CD4-positive, alpha-beta memory T cell (primary cell): Measurements from ENCODE around the gene HBM. TPM values are rescaled to one million over a fixed set of nuclear protein-coding genes. Genes with fewer than 3 reads are reported as not detected.

Experiments
- CTCF ChIA-PET: fragments of 350-600 bp; sonication (Branson Sonifier 250); formaldehyde crosslinking; loops from one replicate; lab custom pipeline; 2021; ENCODE audit warnings: inconsistent platforms; ENCODE audit not compliant: partially characterized antibody; lab: Charles Lee
- POLR2A ChIA-PET: fragments of 350-600 bp; sonication (Branson Sonifier 250); formaldehyde crosslinking; loops from one replicate; lab custom pipeline; 2021; ENCODE audit not compliant: partially characterized antibody; lab: Charles Lee
- DNase-seq, 5 donors: peaks; one replicate each; pipeline versions ENCODE4 v3.0.0 to v3.0.0-alpha.2; 2020 to 2022; ENCODE audit warnings: mixed read lengths in 1 of 5
- H3K27ac ChIP-seq: one replicate; pipeline ENCODE4 v1.7.0; 2013; ENCODE audit warnings: low read depth, low read length
- H3K27me3 ChIP-seq: 2 replicates; pipeline ENCODE4 v1.7.0; 2013; ENCODE audit warnings: mild to moderate bottlenecking, low read length, moderate library complexity; ENCODE audit not compliant: insufficient read depth
- H3K36me3 ChIP-seq: 2 replicates; pipeline ENCODE4 v1.7.0; 2013; ENCODE audit warnings: mild to moderate bottlenecking, low read length, moderate library complexity; ENCODE audit not compliant: insufficient read depth
- H3K4me1 ChIP-seq: 2 replicates; pipeline ENCODE4 v1.7.0; 2013; ENCODE audit warnings: mild to moderate bottlenecking, low read length, moderate library complexity; ENCODE audit not compliant: insufficient read depth
- H3K4me3 ChIP-seq, 2 donors: one replicate each; pipeline ENCODE4 v1.7.0; 2013; ENCODE audit warnings: low read length in 2 of 2, mild to moderate bottlenecking in 1 of 2
- H3K9me3 ChIP-seq, 2 donors: one replicate each; pipeline ENCODE4 v1.7.0; 2013; ENCODE audit warnings: low read length in 2 of 2, control low read depth in 1 of 2; ENCODE audit not compliant: control insufficient read depth in 1 of 2
- H3K27ac Mint-ChIP-seq, 7 donors: one replicate each; pipeline ENCODE4 v1.8.0; 2020 to 2021; ENCODE audit warnings: mixed read lengths in 7 of 7, mild to moderate bottlenecking in 6 of 7, inconsistent platforms in 3 of 7, moderate library complexity in 3 of 7
- H3K27me3 Mint-ChIP-seq, 2 donors: one replicate each; pipeline ENCODE4 v1.8.0; 2020 to 2021; ENCODE audit warnings: mixed read lengths in 2 of 2
- H3K36me3 Mint-ChIP-seq, 2 donors: one replicate each; pipeline ENCODE4 v1.8.0; 2020 to 2021; ENCODE audit warnings: mixed read lengths in 2 of 2, inconsistent platforms in 1 of 2, mild to moderate bottlenecking in 1 of 2
- H3K4me1 Mint-ChIP-seq, 4 donors: one replicate each; pipeline ENCODE4 v1.8.0; 2020 to 2021; ENCODE audit warnings: mixed read lengths in 4 of 4, mild to moderate bottlenecking in 1 of 4
- H3K4me3 Mint-ChIP-seq, 8 donors: one replicate each; pipeline ENCODE4 v1.8.0; 2020 to 2021; ENCODE audit warnings: mixed read lengths in 8 of 8, mild to moderate bottlenecking in 7 of 8, moderate library complexity in 6 of 8, inconsistent platforms in 3 of 8
- H3K9me3 Mint-ChIP-seq, 8 donors: one replicate each; pipeline ENCODE4 v1.8.0; 2020 to 2021; ENCODE audit warnings: mixed read lengths in 8 of 8, mild to moderate bottlenecking in 5 of 8, inconsistent platforms in 3 of 8, moderate library complexity in 1 of 8
- intact Hi-C: fragments of 100-400 bp; cut with micrococcal nuclease; formaldehyde crosslinking; loops from one replicate; pipeline ENCODE4 v1.15.1; 2023
- polyA plus RNA-seq, 2 donors: library from polyadenylated mRNA; unstranded; fragments of 300-500 nt; fragmentation: Illumina TruSeq; gene quantifications; one replicate each; pipeline ENCODE4 v1.2.3, GENCODE V29; 2021
- total RNA-seq, 2 experiments: library from RNA; stranded (reverse); gene quantifications; one replicate each; pipeline ENCODE4 v1.2.3, GENCODE V29; 2021

Gene HBM, protein sequence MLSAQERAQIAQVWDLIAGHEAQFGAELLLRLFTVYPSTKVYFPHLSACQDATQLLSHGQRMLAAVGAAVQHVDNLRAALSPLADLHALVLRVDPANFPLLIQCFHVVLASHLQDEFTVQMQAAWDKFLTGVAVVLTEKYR
- total RNA-seq (not detected), polyA plus RNA-seq (not detected)

DNA sequence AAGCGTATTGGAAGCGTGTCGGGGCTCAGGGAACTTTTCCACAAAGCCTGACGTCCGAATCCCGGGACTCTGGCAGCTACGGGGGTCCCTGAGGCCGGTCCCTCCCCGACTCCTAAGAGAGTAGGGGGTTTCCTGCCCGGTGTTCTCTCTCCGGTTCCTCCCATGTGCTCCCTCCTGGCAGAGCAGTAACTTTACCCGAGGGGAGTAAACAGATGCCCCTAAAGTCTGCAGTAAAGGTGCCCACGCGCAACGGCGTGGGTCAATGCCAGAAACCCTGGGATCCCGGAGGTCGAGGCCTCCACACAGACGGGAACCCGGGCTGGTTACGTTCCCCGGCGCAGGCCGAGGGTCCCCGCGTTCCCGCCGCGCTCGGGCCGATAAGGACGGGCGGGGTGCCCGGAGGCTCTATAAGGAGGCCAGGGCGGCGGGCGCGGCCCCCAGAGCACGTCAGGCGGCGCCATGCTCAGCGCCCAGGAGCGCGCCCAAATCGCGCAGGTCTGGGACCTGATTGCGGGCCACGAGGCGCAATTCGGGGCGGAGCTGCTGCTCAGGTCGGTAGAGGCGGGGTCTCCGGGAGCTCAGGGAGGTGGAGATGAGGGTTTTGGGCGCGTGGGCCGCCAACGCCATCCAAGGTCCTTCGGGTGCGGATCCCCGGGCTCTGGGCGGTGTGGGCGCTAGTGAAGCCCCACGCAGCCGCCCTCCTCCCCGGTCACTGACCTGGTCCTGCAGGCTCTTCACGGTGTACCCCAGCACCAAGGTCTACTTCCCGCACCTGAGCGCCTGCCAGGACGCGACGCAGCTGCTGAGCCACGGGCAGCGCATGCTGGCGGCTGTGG lies at the start of gene HBM:
TSS of gene HBM (plus strand) at position 440 of the 836 bp plus-strand sequence. CDS start at position 460, 20 bp downstream.
- H3K36me3 Mint-ChIP-seq = no peaks in the 10 kb centered on the region
- Histone ChIP-seq H3K4me1 (peaks cover 22% of the 10 kb centered on the region), H3K27ac (no peak within 1 kb of the TSS), H3K9me3 (no peaks in the 10 kb centered on the region), H3K36me3 (no peaks in the 10 kb centered on the region), H3K27me3 (peaks cover 29% of the 10 kb centered on the region), H3K4me3 (no peak within 1 kb of the TSS)
- ChIA-PET POLR2A (interaction anchor here (0.6 to 0.9 kb wide), 2 partner anchors 39 to 259 kb away, joined by 3 read pairs; partner anchors contain the start of gene RAB11FIP3), CTCF (no interaction called here)
- H3K27me3 Mint-ChIP-seq = peaks cover 37 to 44% of the 10 kb centered on the region in 2 donors
- H3K4me3 Mint-ChIP-seq = peak within 1 kb of the TSS in 7 of 8 donors; percentile 20 to 69 (median 63)
- no peak for DNase-seq
- H3K9me3 Mint-ChIP-seq = peaks cover 0 to 1% (median 0%) of the 10 kb centered on the region in 8 donors
- intact Hi-C loops = no loop called here
- peaks cover 1 to 15% (median 5%) of the 10 kb centered on the region in 4 donors for H3K4me1 Mint-ChIP-seq
- H3K27ac Mint-ChIP-seq = peak within 1 kb of the TSS in 3 of 7 donors; percentile 20 to 77 (median 75)

DNA sequence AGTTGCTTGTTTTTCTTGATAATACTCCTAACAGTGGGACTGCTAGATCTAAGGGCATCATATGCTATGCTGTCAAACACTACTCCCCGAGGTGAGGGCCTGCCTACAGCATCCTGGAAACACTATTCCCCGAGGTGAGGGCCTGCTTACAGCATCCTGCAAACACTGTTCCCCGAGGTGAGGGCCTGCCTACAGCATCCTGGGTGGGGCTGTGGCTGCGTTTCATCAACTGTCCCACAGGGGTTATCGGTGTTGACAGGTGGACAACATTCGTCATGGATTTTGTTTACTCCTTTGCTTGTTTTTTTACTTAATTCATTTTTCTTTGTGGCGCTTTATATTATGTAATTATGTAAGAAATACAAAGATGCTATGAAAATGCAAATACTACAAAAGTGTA lies 49.8 kb upstream of the HBM start:
- POLR2A ChIA-PET = no interaction called here
- Mint-ChIP-seq H3K27me3 (no peaks in the 10 kb centered on the region), H3K9me3 (no peaks in the 10 kb centered on the region), H3K4me1 (peaks cover 0 to 5% (median 1%) of the 10 kb centered on the region in 4 donors), H3K36me3 (peaks cover 23 to 38% of the 10 kb centered on the region in 2 donors), H3K27ac (no peak overlapping the region), H3K4me3 (no peak overlapping the region)
- no peaks in the 10 kb centered on the region for H3K4me1 ChIP-seq
- DNase-seq = no peak
- no peak overlapping the region for H3K27ac ChIP-seq
- CTCF ChIA-PET = interaction anchor here (2.9 to 4.3 kb wide), 3 partner anchors 10 to 246 kb away, joined by 23 to 37 read pairs (median 23); partner anchors contain the start of gene HBQ1
- H3K4me3 ChIP-seq = no peak overlapping the region
- no peaks in the 10 kb centered on the region for H3K27me3 ChIP-seq
- no peaks in the 10 kb centered on the region for H3K9me3 ChIP-seq
- intact Hi-C loops = no loop called here
- peaks cover 20% of the 10 kb centered on the region for H3K36me3 ChIP-seq

DNA sequence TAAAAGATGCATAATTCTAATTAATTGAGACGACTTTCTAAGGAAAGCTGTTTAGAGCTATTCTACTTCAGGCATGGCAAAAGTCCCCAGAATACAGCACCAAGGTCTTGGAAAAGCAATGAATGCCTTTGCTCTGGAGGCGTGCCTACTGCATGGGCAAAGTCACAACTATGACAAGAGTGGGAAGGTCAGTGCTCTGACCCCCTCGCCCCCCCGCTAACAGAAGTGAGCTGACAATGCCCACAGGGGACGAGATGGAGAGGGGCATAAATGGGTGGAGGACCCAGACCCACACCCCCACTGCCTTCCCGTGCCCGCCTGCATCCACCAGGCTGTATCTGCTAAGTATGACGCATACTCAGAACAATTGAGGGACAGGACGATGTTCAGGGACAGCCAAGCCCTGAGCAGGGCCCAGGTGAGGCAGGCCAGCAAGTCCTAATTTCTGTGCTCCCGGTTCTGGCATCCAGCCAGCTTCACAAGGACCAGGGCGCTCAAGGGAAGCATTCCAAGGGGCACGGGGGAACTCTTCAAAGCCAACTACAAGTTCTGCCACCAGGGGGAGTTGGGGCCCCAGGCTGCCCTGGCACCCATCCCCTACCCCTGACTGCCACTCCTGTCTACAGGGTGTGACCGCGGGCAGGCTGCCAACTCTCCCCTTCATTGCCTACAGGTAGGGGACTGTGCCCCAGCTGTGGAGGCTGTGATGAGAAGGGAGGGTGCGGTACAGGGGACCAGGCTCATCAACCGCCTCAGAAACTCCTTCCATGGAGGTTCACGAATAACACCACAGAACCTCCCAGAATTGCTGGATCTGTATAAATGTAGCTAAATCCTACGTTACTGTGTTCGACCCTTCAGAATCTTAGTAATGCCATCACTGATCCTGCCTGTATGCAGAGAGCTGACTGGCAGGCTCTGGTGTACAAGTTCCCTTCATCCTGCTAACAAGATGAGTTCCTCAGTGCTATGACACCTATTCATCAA lies 48.1 kb upstream of the HBM start:
- no peaks in the 10 kb centered on the region for H3K27me3 Mint-ChIP-seq
- intact Hi-C loops = no loop called here
- no peaks in the 10 kb centered on the region for H3K9me3 Mint-ChIP-seq
- H3K4me3 Mint-ChIP-seq = no peak overlapping the region
- POLR2A ChIA-PET = no interaction called here
- H3K4me1 Mint-ChIP-seq = peaks cover 0 to 5% (median 1%) of the 10 kb centered on the region in 4 donors
- H3K27ac Mint-ChIP-seq = no peak overlapping the region
- H3K36me3 Mint-ChIP-seq = peaks cover 19 to 28% of the 10 kb centered on the region in 2 donors
- peak; percentile 54 to 67 (median 60) for DNase-seq
- Histone ChIP-seq H3K4me1 (no peaks in the 10 kb centered on the region), H3K27me3 (no peaks in the 10 kb centered on the region), H3K36me3 (peaks cover 12% of the 10 kb centered on the region), H3K4me3 (no peak overlapping the region), H3K9me3 (no peaks in the 10 kb centered on the region), H3K27ac (no peak overlapping the region)
- CTCF ChIA-PET = interaction anchor here (0.6 to 4.3 kb wide), 15 partner anchors 9 to 253 kb away, joined by 3 to 37 read pairs (median 4); partner anchors contain the start of genes HBQ1 and MRPL28

DNA sequence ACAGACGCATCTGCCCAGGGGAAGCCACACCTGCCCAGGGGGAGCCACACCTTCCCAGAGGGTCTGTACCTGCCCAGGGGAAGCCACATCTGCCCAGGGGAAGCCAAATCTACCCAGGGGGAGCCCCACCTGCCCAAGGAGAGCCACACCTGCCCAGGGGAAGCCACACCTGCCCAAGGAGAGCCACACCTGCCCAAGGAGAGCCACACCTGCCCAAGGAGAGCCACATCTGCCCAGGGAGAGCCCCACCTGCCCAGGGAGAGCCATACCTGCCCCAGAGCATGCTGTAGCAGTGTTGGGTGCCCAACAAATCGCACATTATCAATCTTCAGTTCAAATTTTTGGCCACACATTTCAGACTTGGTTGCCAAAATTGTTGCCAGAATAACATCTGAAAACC lies 46.9 kb upstream of the HBM start:
- intact Hi-C loops = no loop called here
- CTCF ChIA-PET = interaction anchor here (0.9 to 4.3 kb wide), 6 partner anchors 10 to 243 kb away, joined by 3 to 37 read pairs (median 14); partner anchors contain the start of gene HBQ1

DNA sequence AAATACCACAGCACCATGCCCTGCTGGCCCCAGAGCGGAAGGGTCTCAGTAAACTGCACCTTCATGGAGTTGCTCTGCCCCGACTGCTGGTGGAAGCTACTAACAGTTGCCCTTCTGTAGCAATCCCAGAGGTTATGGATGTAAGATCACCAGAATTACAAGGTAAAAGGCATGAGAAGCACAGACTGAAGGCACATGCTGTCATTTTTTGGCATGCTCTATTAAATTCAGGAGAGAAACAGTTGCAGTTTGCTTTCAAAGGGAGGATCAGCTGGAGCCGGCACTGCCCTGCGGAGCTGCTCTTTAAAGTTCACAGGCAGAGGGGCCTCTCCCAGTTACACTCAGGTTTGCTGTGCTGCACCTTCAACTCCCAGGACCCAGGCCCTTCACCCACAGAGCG lies 46.5 kb upstream of the HBM start:
- no peaks in the 10 kb centered on the region for H3K9me3 ChIP-seq
- DNase-seq = no peak
- Mint-ChIP-seq H3K9me3 (no peaks in the 10 kb centered on the region), H3K4me1 (peaks cover 0 to 5% (median 3%) of the 10 kb centered on the region in 4 donors), H3K27ac (no peak overlapping the region), H3K36me3 (peaks cover 13 to 22% of the 10 kb centered on the region in 2 donors), H3K27me3 (no peaks in the 10 kb centered on the region), H3K4me3 (no peak overlapping the region)
- ChIA-PET CTCF (interaction anchor here (1.2 to 4.3 kb wide), 2 partner anchors 13 to 62 kb away, joined by 6 to 37 read pairs; no protein-coding TSS in a partner anchor), POLR2A (no interaction called here)
- no peak overlapping the region for H3K4me3 ChIP-seq
- no peaks in the 10 kb centered on the region for H3K4me1 ChIP-seq
- H3K27ac ChIP-seq = no peak overlapping the region
- no peaks in the 10 kb centered on the region for H3K27me3 ChIP-seq
- H3K36me3 ChIP-seq = peaks cover 10% of the 10 kb centered on the region
- intact Hi-C loops = no loop called here

More for the DNA sequence above, 46.9 kb upstream of the HBM start:
- Mint-ChIP-seq H3K4me1 (peaks cover 0 to 5% (median 2%) of the 10 kb centered on the region in 4 donors), H3K36me3 (peaks cover 17 to 26% of the 10 kb centered on the region in 2 donors), H3K27me3 (no peaks in the 10 kb centered on the region), H3K4me3 (no peak overlapping the region), H3K27ac (peak overlapping the region in 1 of 7 donors; percentile 17), H3K9me3 (no peaks in the 10 kb centered on the region)
- H3K36me3 ChIP-seq = peaks cover 12% of the 10 kb centered on the region
- no peak for DNase-seq
- H3K4me1 ChIP-seq = no peaks in the 10 kb centered on the region
- no peak overlapping the region for H3K27ac ChIP-seq
- no peaks in the 10 kb centered on the region for H3K9me3 ChIP-seq
- POLR2A ChIA-PET = no interaction called here
- no peak overlapping the region for H3K4me3 ChIP-seq
- no peaks in the 10 kb centered on the region for H3K27me3 ChIP-seq

DNA sequence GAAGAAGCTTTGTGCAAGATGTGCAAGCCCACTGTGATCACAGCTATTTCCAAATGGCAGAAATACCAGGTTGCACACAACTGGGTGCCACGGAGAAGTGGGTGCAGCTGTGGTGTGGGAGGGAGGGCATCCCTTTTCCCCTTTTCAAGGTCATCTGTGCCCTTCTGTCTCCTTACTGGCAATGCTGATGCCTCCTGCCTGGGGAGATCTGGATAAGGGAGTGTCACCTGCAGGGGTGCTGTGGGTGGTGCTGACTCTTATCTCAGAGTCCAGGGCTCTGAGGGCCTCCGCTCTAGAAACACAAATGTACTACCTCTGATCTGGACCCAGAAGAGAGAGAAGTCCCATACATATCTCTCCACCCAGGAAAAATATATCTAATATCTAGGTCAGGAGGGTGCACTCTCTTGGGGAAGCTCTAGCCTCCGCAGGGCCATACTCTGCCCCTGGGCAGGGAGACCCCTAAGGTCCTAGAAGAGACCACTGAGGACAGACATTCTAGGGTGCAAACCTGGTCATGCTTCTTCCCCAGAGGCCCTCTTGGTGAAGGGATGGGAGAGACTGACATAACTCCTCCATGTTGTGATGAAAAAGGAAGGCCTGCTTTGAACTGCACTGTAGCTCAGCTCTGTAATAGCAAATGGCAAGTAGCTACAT lies 45.8 kb upstream of the HBM start:
- no peak overlapping the region for H3K4me3 Mint-ChIP-seq
- Histone ChIP-seq H3K36me3 (peaks cover 7% of the 10 kb centered on the region), H3K27me3 (no peaks in the 10 kb centered on the region), H3K4me3 (no peak overlapping the region), H3K9me3 (no peaks in the 10 kb centered on the region), H3K4me1 (no peaks in the 10 kb centered on the region), H3K27ac (no peak overlapping the region)
- H3K27me3 Mint-ChIP-seq = no peaks in the 10 kb centered on the region
- peaks cover 9 to 18% of the 10 kb centered on the region in 2 donors for H3K36me3 Mint-ChIP-seq
- H3K9me3 Mint-ChIP-seq = no peaks in the 10 kb centered on the region
- CTCF ChIA-PET = interaction anchor here (1.2 to 4.3 kb wide), 2 partner anchors 14 to 62 kb away, joined by 6 to 37 read pairs; no protein-coding TSS in a partner anchor
- intact Hi-C loops = no loop called here
- H3K27ac Mint-ChIP-seq = peak overlapping the region in 2 of 7 donors; percentile 29 to 60
- DNase-seq = no peak
- POLR2A ChIA-PET = no interaction called here
- H3K4me1 Mint-ChIP-seq = peaks cover 0 to 5% (median 3%) of the 10 kb centered on the region in 4 donors
